GM10266 (cell line): ENCODE results near the gene DLG1.
"Not testable (repeated sequence)": the region's sequence is repeated elsewhere in the genome, so short reads cannot be mapped to it uniquely, and the experiment has no call there.

Experiments
- DNase-seq: peaks from one replicate; pipeline ENCODE4 v3.0.0; 2012; ENCODE audit errors: extremely low spot score
- CTCF ChIP-seq: IDR thresholded peaks from 2 replicates; pipeline ENCODE4 v1.5.1; 2012; ENCODE audit warnings: mild to moderate bottlenecking, low read depth; ENCODE audit not compliant: control insufficient read depth, insufficient read depth; ENCODE audit errors: missing control alignments

DLG1 gene

GRCh38 chr3:197216914-197217313 is 81.5 kb downstream of the DLG1 start:
- no peak for DNase-seq
- TF ChIP-seq CTCF: no peak

GRCh38 chr3:197216169-197216860 is 82.1 kb downstream of the DLG1 start:
- no peak for DNase-seq
- no peak for TF ChIP-seq CTCF

GRCh38 chr3:197212290-197212689 is 86.1 kb downstream of the DLG1 start:
- TF ChIP-seq CTCF: no peak
- DNase-seq: no peak

GRCh38 chr3:197211698-197212097 is 86.7 kb downstream of the DLG1 start:
- not testable (repeated sequence) for DNase-seq

- no peak for TF ChIP-seq CTCF
These were observed 88.8 kb downstream of the DLG1 start for GRCh38 chr3:197209366-197210260.

GRCh38 chr3:197206913-197207312 is 91.5 kb downstream of the DLG1 start:
- no peak for TF ChIP-seq CTCF
- DNase-seq: no peak

More at GRCh38 chr3:197209366-197210260, 88.8 kb downstream of the DLG1 start:
- no peak for DNase-seq

- TF ChIP-seq CTCF: no peak
- no peak for DNase-seq
These were observed 92.7 kb downstream of the DLG1 start for GRCh38 chr3:197205675-197206074.
